Right atrium auricular region (tissue), 2 donors: ENCODE results near the gene CANX. TPM values are rescaled to one million over a fixed set of nuclear protein-coding genes. Genes with fewer than 3 reads are reported as not detected.
"Not testable (repeated sequence)": the region's sequence is repeated elsewhere in the genome, so short reads cannot be mapped to it uniquely, and the experiment has no call there.

Source experiments
- DNase-seq: peaks from one replicate; pipeline ENCODE4 v3.0.0-alpha.2; 2019; ENCODE audit warnings: low spot score
- H3K27ac ChIP-seq, 2 donors: fragments of 200-600 bp; sonication (generic); 1 replicate in 1 of 2; 2 replicates in 1 of 2; pipeline ENCODE4 v1.5.1; 2016 to 2019
- H3K27me3 ChIP-seq, 2 donors: fragments of 200-600 bp; sonication (generic); one replicate each; pipeline versions ENCODE4 v1.5.1 to v1.6.0; 2017 to 2019
- H3K36me3 ChIP-seq: fragments of 200-600 bp; sonication (generic); one replicate; pipeline ENCODE4 v1.5.1; 2016
- H3K4me1 ChIP-seq, 2 donors: fragments of 200-600 bp; sonication (generic); one replicate each; pipeline versions ENCODE4 v1.5.1 to v1.6.0; 2017 to 2019
- H3K4me3 ChIP-seq, 2 donors: fragments of 200-600 bp; sonication (generic); 1 replicate in 1 of 2; 2 replicates in 1 of 2; pipeline ENCODE4 v1.5.1; 2017 to 2019; ENCODE audit warnings: mild to moderate bottlenecking in 1 of 2, moderate library complexity in 1 of 2
- H3K9me3 ChIP-seq, 2 donors: fragments of 200-600 bp; sonication (generic); one replicate each; pipeline ENCODE4 v1.5.1; 2019
- total RNA-seq, 2 donors: library from RNA; depleted of rRNA; stranded (reverse); fragments of >200 nt; gene quantifications; one replicate each; pipeline ENCODE4 v1.1.0, GENCODE V29; 2016
- TF ChIP-seq, protein P1 (sequence below), 2 donors: fragments of 200-600 bp; sonication (generic); IDR thresholded peaks; one replicate each; pipeline ENCODE4 v1.5.1; 2019; ENCODE audit warnings: antibody characterized with exemption in 2 of 2

CANX gene
- total RNA-seq, 2 donors from 2014 or later, result 288 to 297 TPM

DNA sequence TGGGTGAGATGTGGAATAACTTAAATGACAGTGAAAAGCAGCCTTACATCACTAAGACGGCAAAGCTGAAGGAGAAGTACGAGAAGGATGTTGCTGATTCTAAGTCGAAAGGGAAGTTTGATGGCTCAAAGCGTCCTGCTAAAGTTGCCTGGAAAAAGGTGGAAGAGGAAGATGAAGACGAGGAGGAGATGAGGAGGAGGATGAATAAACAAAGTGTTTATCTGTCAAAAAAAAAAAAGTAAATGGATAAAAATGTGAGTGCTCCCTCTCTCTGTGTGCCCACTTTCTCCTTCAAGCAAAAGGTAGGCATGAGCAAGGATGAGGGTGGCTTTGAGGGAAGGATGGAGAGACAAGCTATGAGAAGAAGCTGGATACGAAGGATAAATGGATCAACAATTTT lies 4.2 kb upstream of the CANX start:
- Histone ChIP-seq H3K9me3 (no peaks in the 10 kb centered on the region), H3K27ac (no peak overlapping the region), H3K4me3 (no peak overlapping the region), H3K4me1 (peaks cover 0 to 11% of the 10 kb centered on the region in 2 donors), H3K27me3 (no peaks in the 10 kb centered on the region), H3K36me3 (no peaks in the 10 kb centered on the region)
- TF ChIP-seq, protein P1, sequence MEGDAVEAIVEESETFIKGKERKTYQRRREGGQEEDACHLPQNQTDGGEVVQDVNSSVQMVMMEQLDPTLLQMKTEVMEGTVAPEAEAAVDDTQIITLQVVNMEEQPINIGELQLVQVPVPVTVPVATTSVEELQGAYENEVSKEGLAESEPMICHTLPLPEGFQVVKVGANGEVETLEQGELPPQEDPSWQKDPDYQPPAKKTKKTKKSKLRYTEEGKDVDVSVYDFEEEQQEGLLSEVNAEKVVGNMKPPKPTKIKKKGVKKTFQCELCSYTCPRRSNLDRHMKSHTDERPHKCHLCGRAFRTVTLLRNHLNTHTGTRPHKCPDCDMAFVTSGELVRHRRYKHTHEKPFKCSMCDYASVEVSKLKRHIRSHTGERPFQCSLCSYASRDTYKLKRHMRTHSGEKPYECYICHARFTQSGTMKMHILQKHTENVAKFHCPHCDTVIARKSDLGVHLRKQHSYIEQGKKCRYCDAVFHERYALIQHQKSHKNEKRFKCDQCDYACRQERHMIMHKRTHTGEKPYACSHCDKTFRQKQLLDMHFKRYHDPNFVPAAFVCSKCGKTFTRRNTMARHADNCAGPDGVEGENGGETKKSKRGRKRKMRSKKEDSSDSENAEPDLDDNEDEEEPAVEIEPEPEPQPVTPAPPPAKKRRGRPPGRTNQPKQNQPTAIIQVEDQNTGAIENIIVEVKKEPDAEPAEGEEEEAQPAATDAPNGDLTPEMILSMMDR (IDR thresholded peaks at IDR 0.05), result no peak
- DNase-seq, result no peak

DNA sequence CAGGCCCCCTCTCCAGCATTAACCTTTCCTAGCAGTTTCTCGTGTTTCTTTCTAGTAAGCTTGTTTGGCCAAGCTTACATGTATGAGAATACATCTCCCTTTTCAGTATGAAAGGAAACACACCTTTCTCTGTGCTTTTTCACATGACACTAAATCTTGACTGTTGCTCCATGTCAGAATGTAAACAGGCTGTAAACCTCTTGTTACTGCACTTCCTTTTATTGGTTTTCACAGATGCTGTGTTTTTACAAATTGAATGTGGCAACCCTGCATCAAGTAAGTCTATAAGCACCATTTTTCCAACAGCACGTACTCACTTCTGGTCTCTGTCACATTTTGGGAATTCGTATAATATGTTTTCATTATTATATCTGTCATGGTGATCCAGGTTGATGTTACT lies 2.2 kb upstream of the CANX start:
- Histone ChIP-seq H3K27ac (no peak overlapping the region), H3K4me1 (peaks cover 0 to 26% of the 10 kb centered on the region in 2 donors), H3K36me3 (no peaks in the 10 kb centered on the region), H3K4me3 (no peak overlapping the region), H3K9me3 (no peaks in the 10 kb centered on the region), H3K27me3 (no peaks in the 10 kb centered on the region)
- no peak for DNase-seq
- TF ChIP-seq, protein P1 (IDR thresholded peaks at IDR 0.05), result no peak

DNA sequence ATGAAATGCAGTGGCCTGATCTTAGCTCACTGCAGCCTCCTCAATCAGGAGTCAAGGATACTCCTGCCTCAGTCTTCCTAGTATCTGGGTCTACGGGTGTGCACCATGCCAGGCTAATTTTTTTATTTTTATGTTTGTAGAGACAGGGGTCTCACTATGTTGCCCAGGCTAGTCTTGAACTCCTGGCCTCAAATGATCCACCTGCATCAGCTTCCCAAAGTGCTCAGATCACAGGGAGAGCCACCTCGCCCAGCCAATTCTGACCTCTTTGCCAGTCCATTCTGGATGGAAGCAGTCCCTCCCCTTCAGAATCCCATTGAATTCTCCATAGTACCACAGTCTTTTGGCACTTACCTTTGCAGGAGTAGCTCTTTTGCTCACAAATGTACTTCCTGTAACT lies 1.7 kb upstream of the CANX start:
- Histone ChIP-seq H3K27ac (peak overlapping the region; percentile 93 to 97), H3K27me3 (no peaks in the 10 kb centered on the region), H3K4me1 (peaks cover 0 to 31% of the 10 kb centered on the region in 2 donors), H3K36me3 (no peaks in the 10 kb centered on the region), H3K4me3 (no peak overlapping the region), H3K9me3 (no peaks in the 10 kb centered on the region)
- DNase-seq, result no peak
- TF ChIP-seq, protein P1 (IDR thresholded peaks at IDR 0.05), result no peak

DNA sequence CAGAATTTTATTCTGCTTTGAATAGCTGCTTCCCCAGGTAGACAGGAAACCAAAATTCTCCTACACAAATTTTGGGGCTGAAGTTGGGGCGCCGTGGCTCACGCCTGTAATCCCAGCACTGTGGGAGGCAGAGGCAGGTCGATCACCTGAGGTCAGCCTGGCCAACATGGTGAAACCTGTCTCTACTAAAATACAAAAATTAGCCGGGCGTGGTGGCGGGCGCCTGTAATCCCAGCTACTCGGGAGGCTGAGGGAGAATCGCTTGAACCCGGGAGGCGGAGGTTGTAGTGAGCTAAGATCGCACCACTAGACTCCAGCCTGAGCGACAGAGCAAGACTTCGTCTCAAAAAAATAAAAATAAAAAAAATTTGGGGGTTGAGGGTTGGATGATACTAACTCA lies 1.2 kb upstream of the CANX start:
- DNase-seq, H3K36me3 ChIP-seq, H3K9me3 ChIP-seq, H3K27me3 ChIP-seq: not testable (repeated sequence)
- H3K27ac ChIP-seq, result peak overlapping the region; percentile 93 to 97
- peak overlapping the region; percentile 54 to 99 for H3K4me3 ChIP-seq
- peaks cover 0 to 35% of the 10 kb centered on the region in 2 donors for H3K4me1 ChIP-seq

DNA sequence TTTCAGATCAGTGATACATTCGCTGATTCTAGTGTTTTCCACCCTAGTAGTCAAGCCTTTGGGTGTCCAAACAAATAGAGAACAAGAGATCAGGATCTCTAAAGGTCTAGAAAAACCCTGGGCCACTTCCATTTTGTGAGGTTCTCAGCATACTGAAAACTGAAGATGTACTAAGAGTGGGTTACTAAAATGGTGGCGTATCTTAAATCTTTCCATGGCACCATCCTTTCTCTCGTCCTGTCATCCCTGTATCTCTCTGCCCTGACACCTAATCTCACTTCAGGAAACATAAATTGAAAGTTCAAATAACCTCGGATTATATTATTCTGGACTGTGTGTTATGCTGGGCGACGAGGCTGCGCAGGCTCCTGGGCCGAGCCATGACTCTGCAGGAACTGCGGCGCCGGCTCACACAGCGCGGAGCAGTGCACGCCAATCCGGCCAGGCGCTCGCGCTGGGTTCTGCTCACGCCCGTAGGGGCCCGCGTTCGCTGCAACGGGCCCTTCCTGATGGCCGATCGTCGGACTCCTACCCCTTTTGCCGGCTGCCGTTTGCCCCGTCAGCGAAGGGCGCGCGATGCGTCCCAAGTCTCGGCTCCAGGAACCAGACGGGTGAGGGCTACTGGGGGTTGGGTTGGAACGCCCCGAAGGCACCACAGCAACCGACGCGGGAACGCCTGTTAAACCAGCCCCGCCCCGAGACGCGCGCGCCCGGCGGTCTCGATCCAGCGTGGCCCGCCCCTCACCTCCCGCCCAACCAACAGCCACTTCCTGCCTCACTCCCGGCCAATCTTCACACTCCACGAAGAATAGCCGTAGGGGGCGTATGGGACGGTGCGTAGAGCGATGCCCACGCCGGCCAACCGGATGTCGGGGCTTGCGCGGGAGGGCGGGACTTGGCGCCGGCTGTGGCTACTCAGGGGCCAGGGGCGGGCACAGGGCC lies 503 bp upstream of the CANX start:
- peak overlapping the region; percentile 82 to 99 for H3K4me3 ChIP-seq
- H3K27me3 ChIP-seq, result no peaks in the 10 kb centered on the region
- peaks cover 0 to 41% of the 10 kb centered on the region in 2 donors for H3K4me1 ChIP-seq
- TF ChIP-seq, protein P1 (IDR thresholded peaks at IDR 0.05), result no peak
- H3K36me3 ChIP-seq, result no peaks in the 10 kb centered on the region
- H3K9me3 ChIP-seq, result no peaks in the 10 kb centered on the region
- H3K27ac ChIP-seq, result peak overlapping the region; percentile 97 to 98
- peak; percentile 99 for DNase-seq

DNA sequence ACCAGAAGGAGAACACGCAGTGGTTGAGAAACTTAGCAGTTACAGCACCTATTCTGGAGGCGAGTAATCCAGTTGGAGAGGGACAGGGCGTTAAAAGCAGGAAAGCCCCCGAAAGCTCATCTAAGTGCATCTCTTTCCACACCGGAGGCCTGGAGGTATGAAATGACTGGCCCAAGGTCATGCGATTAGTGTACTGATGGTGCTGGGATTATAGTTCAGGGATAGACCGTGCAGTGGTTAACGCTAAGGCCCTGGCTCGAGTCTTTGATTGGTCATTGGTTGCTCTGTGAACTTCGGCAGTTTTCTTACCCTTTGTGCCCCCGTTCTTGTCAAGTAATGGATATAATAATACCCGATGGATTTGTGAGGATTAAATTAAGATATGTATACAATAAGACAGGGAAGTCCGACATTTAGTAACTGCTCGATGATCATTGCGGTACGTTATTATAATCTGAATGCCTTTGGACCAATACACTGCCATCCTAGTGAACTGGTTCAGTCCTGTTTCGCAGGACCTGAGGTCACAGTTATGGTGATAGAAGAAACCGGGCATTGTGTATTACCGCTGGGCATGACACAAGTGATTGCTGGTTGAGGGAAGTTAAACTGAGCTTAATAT lies 960 bp downstream of the CANX start:
- H3K4me1 ChIP-seq, result peaks cover 0 to 46% of the 10 kb centered on the region in 2 donors
- H3K27me3 ChIP-seq, result no peaks in the 10 kb centered on the region
- no peaks in the 10 kb centered on the region for H3K9me3 ChIP-seq
- peak overlapping the region; percentile 97 to 98 for H3K27ac ChIP-seq
- TF ChIP-seq, protein P1 (IDR thresholded peaks at IDR 0.05), result no peak
- H3K4me3 ChIP-seq, result peak overlapping the region; percentile 82 to 99
- no peaks in the 10 kb centered on the region for H3K36me3 ChIP-seq
- DNase-seq, result no peak
